Panc1 (cell line): ENCODE results near the gene WDFY3. TPM values are rescaled to one million over a fixed set of nuclear protein-coding genes. Genes with fewer than 3 reads are reported as not detected.

ENCODE experiments used
- ATAC-seq: fragments of 200-7000 bp; cut with Tn5 transposase; 2 replicates; pipeline ENCODE4 v1.9.1; 2020; ENCODE audit warnings: mild to moderate bottlenecking, moderate library complexity
- BruUV-seq: library from RNA; stranded (reverse); fragments of 400-500 nt; replicated peaks from 2 replicates; lab custom pipeline; 2021; lab: Mats Ljungman, UMichigan
- CTCF ChIA-PET: fragments of 300-600 bp; sonication (Branson Sonifier 250); formaldehyde crosslinking; loops from one replicate; lab custom pipeline; 2022; ENCODE audit warnings: antibody characterized with exemption; lab: Charles Lee
- POLR2A ChIA-PET: fragments of 300-600 bp; sonication (Branson Sonifier 250); formaldehyde crosslinking; loops from one replicate; lab custom pipeline; 2022; ENCODE audit warnings: antibody characterized with exemption; lab: Charles Lee
- DNase-seq: peaks from one replicate; pipeline ENCODE4 v3.0.0-alpha.2; 2010; ENCODE audit warnings: low read depth, low spot score
- H3K27ac ChIP-seq: 2 replicates; pipeline ENCODE4 v1.5.1; 2011; ENCODE audit warnings: mild to moderate bottlenecking, low read length, inconsistent platforms
- H3K27me3 ChIP-seq: fragments of 200-500 bp; sonication (Bioruptor generic); 2 replicates; pipeline ENCODE4 v1.6.0; 2014; ENCODE audit warnings: low read length, inconsistent platforms; ENCODE audit not compliant: control insufficient read depth, insufficient read depth
- H3K36me3 ChIP-seq: fragments of 200-500 bp; sonication (Bioruptor generic); 2 replicates; pipeline ENCODE4 v1.5.1; 2014; ENCODE audit warnings: inconsistent platforms, mild to moderate bottlenecking, low read length, moderate library complexity; ENCODE audit not compliant: control insufficient read depth, insufficient read depth
- H3K4me1 ChIP-seq: 2 replicates; pipeline ENCODE4 v1.5.1; 2011; ENCODE audit warnings: inconsistent platforms, mild to moderate bottlenecking, low read length, moderate library complexity; ENCODE audit not compliant: control insufficient read depth, insufficient read depth
- H3K4me3 ChIP-seq, 2 experiments: 2 replicates each; pipeline ENCODE4 v1.5.1; 2011 to 2012; ENCODE audit warnings: low read depth in 2 of 2, low read length in 2 of 2, mild to moderate bottlenecking in 2 of 2, inconsistent platforms in 1 of 2, moderate library complexity in 1 of 2
- H3K9me3 ChIP-seq: fragments of 200-500 bp; sonication (Bioruptor generic); 2 replicates; pipeline ENCODE4 v1.5.1; 2014; ENCODE audit warnings: low read depth, mild to moderate bottlenecking, inconsistent platforms, low read length, moderate library complexity; ENCODE audit not compliant: control insufficient read depth, insufficient read depth
- POLR2AphosphoS5 ChIP-seq: IDR thresholded peaks from 2 replicates; pipeline ENCODE4 v1.6.1; 2012; ENCODE audit warnings: mild to moderate bottlenecking, low read depth, low read length, moderate library complexity
- SIN3A ChIP-seq: IDR thresholded peaks from 2 replicates; pipeline ENCODE4 v1.6.1; 2012; ENCODE audit warnings: low read depth, mild to moderate bottlenecking, low read length, moderate library complexity, borderline replicate concordance; ENCODE audit not compliant: insufficient read depth
- TCF7L2 ChIP-seq: IDR thresholded peaks from 2 replicates; pipeline ENCODE4 v1.6.1; 2011; ENCODE audit warnings: mild to moderate bottlenecking, low read depth, low read length, inconsistent platforms
- in situ Hi-C: cut with HindIII; loops from 2 replicates; pipeline ENCODE4 v1.10.0; 2016; ENCODE audit warnings: low sequenced_read_pairs, low pct_unique_long_range_greater_than_20kb
- intact Hi-C: fragments of 100-400 bp; cut with micrococcal nuclease; formaldehyde crosslinking; loops from one replicate; pipeline ENCODE4 v1.10.0; 2022; ENCODE audit not compliant: unreplicated experiment
- total RNA-seq: library from RNA; stranded (reverse); gene quantifications from one replicate; pipeline ENCODE4 v1.2.1, GENCODE V29; 2021; ENCODE audit not compliant: unreplicated experiment
- TF ChIP-seq, protein P1 (sequence below), 2 experiments: IDR thresholded peaks; 2 replicates each; pipeline ENCODE4 v1.6.1; 2011 to 2012; ENCODE audit warnings: low read depth in 2 of 2, control low read depth in 1 of 2, low read length in 1 of 2, mild to moderate bottlenecking in 1 of 2, moderate library complexity in 1 of 2; ENCODE audit not compliant: insufficient read depth in 1 of 2
- TF ChIP-seq, protein P2 (sequence below): fragments of 450-650 bp; IDR thresholded peaks from 2 replicates; pipeline ENCODE4 v1.5.1; 2017; ENCODE audit warnings: mild to moderate bottlenecking

The WDFY3 gene
- total RNA-seq, 1 experiment from 2014 or later = 47.8 TPM

DNA sequence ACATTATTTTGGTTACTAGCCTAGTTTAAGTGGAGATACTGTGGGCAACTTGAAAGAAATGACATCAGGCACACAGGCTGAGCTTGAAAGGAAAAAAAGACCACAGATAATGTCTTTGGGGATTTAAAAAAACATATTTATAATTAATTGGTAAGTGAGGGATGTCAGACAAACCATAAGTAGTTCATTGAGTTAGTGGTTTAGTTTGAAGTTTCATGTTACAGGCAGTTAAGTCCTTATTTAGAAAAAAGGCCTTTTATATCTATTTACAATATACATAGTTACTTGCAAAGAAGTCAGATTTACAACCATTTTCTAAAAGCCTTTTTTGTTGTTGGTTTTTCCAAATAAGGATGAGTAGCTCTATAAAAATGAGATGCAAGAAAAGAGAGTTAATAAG, 294.3 kb downstream of the WDFY3 start:
- ATAC-seq (no peak), DNase-seq (no peak)
- Histone ChIP-seq H3K27ac (no peak overlapping the region), H3K4me1 (no peaks in the 10 kb centered on the region), H3K4me3 (no peak overlapping the region), H3K36me3 (peaks cover 7% of the 10 kb centered on the region), H3K9me3 (no peaks in the 10 kb centered on the region), H3K27me3 (no peaks in the 10 kb centered on the region)
- TF ChIP-seq TCF7L2 = no peak
- TF ChIP-seq, protein P1, sequence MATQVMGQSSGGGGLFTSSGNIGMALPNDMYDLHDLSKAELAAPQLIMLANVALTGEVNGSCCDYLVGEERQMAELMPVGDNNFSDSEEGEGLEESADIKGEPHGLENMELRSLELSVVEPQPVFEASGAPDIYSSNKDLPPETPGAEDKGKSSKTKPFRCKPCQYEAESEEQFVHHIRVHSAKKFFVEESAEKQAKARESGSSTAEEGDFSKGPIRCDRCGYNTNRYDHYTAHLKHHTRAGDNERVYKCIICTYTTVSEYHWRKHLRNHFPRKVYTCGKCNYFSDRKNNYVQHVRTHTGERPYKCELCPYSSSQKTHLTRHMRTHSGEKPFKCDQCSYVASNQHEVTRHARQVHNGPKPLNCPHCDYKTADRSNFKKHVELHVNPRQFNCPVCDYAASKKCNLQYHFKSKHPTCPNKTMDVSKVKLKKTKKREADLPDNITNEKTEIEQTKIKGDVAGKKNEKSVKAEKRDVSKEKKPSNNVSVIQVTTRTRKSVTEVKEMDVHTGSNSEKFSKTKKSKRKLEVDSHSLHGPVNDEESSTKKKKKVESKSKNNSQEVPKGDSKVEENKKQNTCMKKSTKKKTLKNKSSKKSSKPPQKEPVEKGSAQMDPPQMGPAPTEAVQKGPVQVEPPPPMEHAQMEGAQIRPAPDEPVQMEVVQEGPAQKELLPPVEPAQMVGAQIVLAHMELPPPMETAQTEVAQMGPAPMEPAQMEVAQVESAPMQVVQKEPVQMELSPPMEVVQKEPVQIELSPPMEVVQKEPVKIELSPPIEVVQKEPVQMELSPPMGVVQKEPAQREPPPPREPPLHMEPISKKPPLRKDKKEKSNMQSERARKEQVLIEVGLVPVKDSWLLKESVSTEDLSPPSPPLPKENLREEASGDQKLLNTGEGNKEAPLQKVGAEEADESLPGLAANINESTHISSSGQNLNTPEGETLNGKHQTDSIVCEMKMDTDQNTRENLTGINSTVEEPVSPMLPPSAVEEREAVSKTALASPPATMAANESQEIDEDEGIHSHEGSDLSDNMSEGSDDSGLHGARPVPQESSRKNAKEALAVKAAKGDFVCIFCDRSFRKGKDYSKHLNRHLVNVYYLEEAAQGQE (IDR thresholded peaks at IDR 0.05; ENCODE audit: insufficient read depth in 1 of 2, low read depth in 2 of 2, low read length in 1 of 2) = no peak
- TF ChIP-seq SIN3A = no peak
- TF ChIP-seq POLR2AphosphoS5 = no peak
- TF ChIP-seq, protein P2, sequence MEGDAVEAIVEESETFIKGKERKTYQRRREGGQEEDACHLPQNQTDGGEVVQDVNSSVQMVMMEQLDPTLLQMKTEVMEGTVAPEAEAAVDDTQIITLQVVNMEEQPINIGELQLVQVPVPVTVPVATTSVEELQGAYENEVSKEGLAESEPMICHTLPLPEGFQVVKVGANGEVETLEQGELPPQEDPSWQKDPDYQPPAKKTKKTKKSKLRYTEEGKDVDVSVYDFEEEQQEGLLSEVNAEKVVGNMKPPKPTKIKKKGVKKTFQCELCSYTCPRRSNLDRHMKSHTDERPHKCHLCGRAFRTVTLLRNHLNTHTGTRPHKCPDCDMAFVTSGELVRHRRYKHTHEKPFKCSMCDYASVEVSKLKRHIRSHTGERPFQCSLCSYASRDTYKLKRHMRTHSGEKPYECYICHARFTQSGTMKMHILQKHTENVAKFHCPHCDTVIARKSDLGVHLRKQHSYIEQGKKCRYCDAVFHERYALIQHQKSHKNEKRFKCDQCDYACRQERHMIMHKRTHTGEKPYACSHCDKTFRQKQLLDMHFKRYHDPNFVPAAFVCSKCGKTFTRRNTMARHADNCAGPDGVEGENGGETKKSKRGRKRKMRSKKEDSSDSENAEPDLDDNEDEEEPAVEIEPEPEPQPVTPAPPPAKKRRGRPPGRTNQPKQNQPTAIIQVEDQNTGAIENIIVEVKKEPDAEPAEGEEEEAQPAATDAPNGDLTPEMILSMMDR = no peak
- in situ Hi-C loops = no loop called here
- intact Hi-C loops = no loop called here
- CTCF ChIA-PET = no interaction called here
- POLR2A ChIA-PET = no interaction called here
- no TSS peak for BruUV-seq

DNA sequence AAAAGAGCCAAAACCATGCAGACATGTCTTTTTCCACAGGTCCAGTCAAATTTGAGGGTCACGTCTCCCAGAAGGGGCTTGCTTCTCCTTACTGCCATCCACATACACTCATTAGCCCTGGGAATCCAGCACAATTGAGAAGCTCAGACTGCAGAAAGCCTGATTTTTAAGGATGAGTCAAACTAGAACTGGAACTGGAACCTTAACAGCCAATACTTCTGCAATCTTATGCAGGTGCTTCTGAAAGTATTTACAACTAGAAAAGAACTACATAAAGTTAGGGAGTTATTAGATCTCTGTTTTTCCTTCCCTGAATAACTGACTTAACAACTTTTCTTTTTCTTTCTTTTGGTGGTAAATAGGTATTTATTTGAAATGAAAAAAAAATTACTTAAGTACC, 297.3 kb downstream of the WDFY3 start:
- Histone ChIP-seq H3K27ac (no peak overlapping the region), H3K9me3 (no peaks in the 10 kb centered on the region), H3K4me3 (no peak overlapping the region), H3K27me3 (no peaks in the 10 kb centered on the region), H3K36me3 (peaks cover 4% of the 10 kb centered on the region), H3K4me1 (no peaks in the 10 kb centered on the region)
- intact Hi-C loops (no loop called here), in situ Hi-C loops (no loop called here)
- no TSS peak for BruUV-seq
- TF ChIP-seq POLR2AphosphoS5 (no peak), SIN3A (no peak), TCF7L2 (no peak)
- TF ChIP-seq, protein P2 = no peak
- TF ChIP-seq, protein P1 (IDR thresholded peaks at IDR 0.05; ENCODE audit: insufficient read depth in 1 of 2, low read depth in 2 of 2, low read length in 1 of 2) = no peak
- DNase-seq = no peak
- ChIA-PET POLR2A (no interaction called here), CTCF (no interaction called here)
- no peak for ATAC-seq
